Tibial artery (tissue), 4 donors: ENCODE measurements around the gene CARD6.

ENCODE experiments used
- DNase-seq, 2 donors: peaks; one replicate each; pipeline ENCODE4 v3.0.0-alpha.2; 2019
- H3K27ac ChIP-seq, 2 donors: fragments of 200-600 bp; sonication (generic) in 1 of 2; 1 replicate in 1 of 2; 2 replicates in 1 of 2; pipeline ENCODE4 v1.5.1; 2018 to 2019; ENCODE audit warnings: mild to moderate bottlenecking in 1 of 2
- H3K27me3 ChIP-seq, 2 donors: fragments of 200-600 bp; sonication (generic) in 1 of 2; one replicate each; pipeline versions ENCODE4 v1.5.1 to v1.6.0; 2016 to 2019
- H3K36me3 ChIP-seq, 3 donors: fragments of 200-600 bp; sonication (generic) in 2 of 3; one replicate each; pipeline ENCODE4 v1.5.1; 2016 to 2019; ENCODE audit warnings: mild to moderate bottlenecking in 2 of 3
- H3K4me1 ChIP-seq, 4 donors: fragments of 200-600 bp; sonication (generic) in 2 of 4; 1 replicate in 3 of 4; 2 replicates in 1 of 4; pipeline ENCODE4 v1.5.1; 2016 to 2019
- H3K4me3 ChIP-seq, 2 donors: fragments of 200-600 bp; sonication (generic) in 1 of 2; 1 replicate in 1 of 2; 2 replicates in 1 of 2; pipeline ENCODE4 v1.5.1; 2018 to 2019; ENCODE audit warnings: mild to moderate bottlenecking in 2 of 2
- H3K9me3 ChIP-seq, 3 donors: fragments of 200-600 bp; sonication (generic) in 1 of 3; one replicate each; pipeline ENCODE4 v1.5.1; 2016 to 2019
- intact Hi-C: fragments of 100-400 bp; cut with DNase I; formaldehyde crosslinking; loops from one replicate; pipeline ENCODE4 v1.15.0; 2023; ENCODE audit warnings: low total_unique reads
- TF ChIP-seq, protein P1 (sequence below), 2 experiments: fragments of 200-600 bp in 1 of 2; fragments of 450-650 bp in 1 of 2; IDR thresholded peaks; one replicate each; pipeline ENCODE4 v1.5.1; 2017 to 2019; ENCODE audit warnings: antibody characterized with exemption in 2 of 2, mild to moderate bottlenecking in 1 of 2, moderate library complexity in 1 of 2

The CARD6 gene

GRCh38 chr5:40797273-40798011, 43.7 kb upstream of the CARD6 start:
- peaks cover 0 to 43% (median 16%) of the 10 kb centered on the region in 4 donors for H3K4me1 ChIP-seq
- no peaks in the 10 kb centered on the region for H3K9me3 ChIP-seq
- intact Hi-C loops = no loop called here
- H3K27ac ChIP-seq = peak overlapping the region; percentile 87 to 90
- no peaks in the 10 kb centered on the region for H3K36me3 ChIP-seq
- TF ChIP-seq, protein P1, sequence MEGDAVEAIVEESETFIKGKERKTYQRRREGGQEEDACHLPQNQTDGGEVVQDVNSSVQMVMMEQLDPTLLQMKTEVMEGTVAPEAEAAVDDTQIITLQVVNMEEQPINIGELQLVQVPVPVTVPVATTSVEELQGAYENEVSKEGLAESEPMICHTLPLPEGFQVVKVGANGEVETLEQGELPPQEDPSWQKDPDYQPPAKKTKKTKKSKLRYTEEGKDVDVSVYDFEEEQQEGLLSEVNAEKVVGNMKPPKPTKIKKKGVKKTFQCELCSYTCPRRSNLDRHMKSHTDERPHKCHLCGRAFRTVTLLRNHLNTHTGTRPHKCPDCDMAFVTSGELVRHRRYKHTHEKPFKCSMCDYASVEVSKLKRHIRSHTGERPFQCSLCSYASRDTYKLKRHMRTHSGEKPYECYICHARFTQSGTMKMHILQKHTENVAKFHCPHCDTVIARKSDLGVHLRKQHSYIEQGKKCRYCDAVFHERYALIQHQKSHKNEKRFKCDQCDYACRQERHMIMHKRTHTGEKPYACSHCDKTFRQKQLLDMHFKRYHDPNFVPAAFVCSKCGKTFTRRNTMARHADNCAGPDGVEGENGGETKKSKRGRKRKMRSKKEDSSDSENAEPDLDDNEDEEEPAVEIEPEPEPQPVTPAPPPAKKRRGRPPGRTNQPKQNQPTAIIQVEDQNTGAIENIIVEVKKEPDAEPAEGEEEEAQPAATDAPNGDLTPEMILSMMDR (IDR thresholded peaks at IDR 0.05) = no peak
- peak overlapping the region; percentile 63 to 89 for H3K4me3 ChIP-seq
- no peaks in the 10 kb centered on the region for H3K27me3 ChIP-seq
- DNase-seq = peak; percentile 71 to 84

GRCh38 chr5:40798012-40798800, 43.0 kb upstream of the CARD6 start, which contains the start of gene PRKAA1:
Gene PRKAA1 (minus strand): TSS chr5:40798374. CDS start chr5:40798189, 185 bp downstream.
- TF ChIP-seq, protein P1 (IDR thresholded peaks at IDR 0.05) = peak; percentile 64 to 65
- intact Hi-C loops = no loop called here
- Histone ChIP-seq H3K27ac (peak within 1 kb of the TSS; percentile 87 to 90), H3K36me3 (no peaks in the 10 kb centered on the region), H3K4me1 (peaks cover 0 to 36% (median 14%) of the 10 kb centered on the region in 4 donors), H3K27me3 (no peaks in the 10 kb centered on the region), H3K9me3 (no peaks in the 10 kb centered on the region), H3K4me3 (peak within 1 kb of the TSS; percentile 63 to 89)
- DNase-seq = peak; percentile 88 to 95

- intact Hi-C loops = no loop called here
These were observed 42.4 kb upstream of the CARD6 start for GRCh38 chr5:40798801-40799210.

DNA sequence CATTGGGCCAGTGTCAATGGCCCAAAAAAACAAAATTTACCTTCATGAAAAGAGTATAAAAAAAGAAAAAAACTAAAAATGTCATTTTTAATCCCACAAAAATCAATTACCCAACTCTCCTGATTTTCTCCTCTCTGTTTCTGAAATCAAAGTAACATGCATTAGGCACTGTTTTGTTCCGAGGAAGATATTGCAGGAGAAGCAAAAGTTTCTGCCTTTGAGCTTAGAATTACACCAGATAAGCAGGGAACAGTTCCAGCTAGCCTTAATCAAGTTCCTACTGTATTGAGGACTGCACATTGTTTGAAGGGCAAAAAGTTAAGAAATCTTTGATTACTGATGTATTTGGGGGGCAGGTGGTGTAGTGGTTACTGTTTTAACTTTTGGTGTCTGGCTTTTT, 41.9 kb upstream of the CARD6 start:
- intact Hi-C loops = no loop called here
- Histone ChIP-seq H3K4me3 (peak overlapping the region; percentile 63 to 89), H3K9me3 (no peaks in the 10 kb centered on the region), H3K27me3 (no peaks in the 10 kb centered on the region), H3K36me3 (no peaks in the 10 kb centered on the region), H3K27ac (peak overlapping the region; percentile 87 to 90), H3K4me1 (peaks cover 0 to 26% (median 14%) of the 10 kb centered on the region in 4 donors)
- no peak for DNase-seq
- TF ChIP-seq, protein P1 (IDR thresholded peaks at IDR 0.05) = no peak

More at GRCh38 chr5:40798801-40799210, 42.4 kb upstream of the CARD6 start:
- TF ChIP-seq, protein P1 (IDR thresholded peaks at IDR 0.05) = no peak
- DNase-seq = no peak
- no peaks in the 10 kb centered on the region for H3K27me3 ChIP-seq
- H3K27ac ChIP-seq = peak overlapping the region; percentile 87 to 90
- H3K9me3 ChIP-seq = no peaks in the 10 kb centered on the region
- H3K4me3 ChIP-seq = peak overlapping the region; percentile 63 to 89
- peaks cover 0 to 31% (median 14%) of the 10 kb centered on the region in 4 donors for H3K4me1 ChIP-seq
- no peaks in the 10 kb centered on the region for H3K36me3 ChIP-seq

- H3K27me3 ChIP-seq = no peaks in the 10 kb centered on the region
- no peak for DNase-seq
- intact Hi-C loops = no loop called here
- TF ChIP-seq, protein P1 (IDR thresholded peaks at IDR 0.05) = no peak
- no peaks in the 10 kb centered on the region for H3K36me3 ChIP-seq
- H3K4me1 ChIP-seq = peaks cover 0 to 12% (median 7%) of the 10 kb centered on the region in 4 donors
- no peaks in the 10 kb centered on the region for H3K9me3 ChIP-seq
- H3K4me3 ChIP-seq = no peak overlapping the region
- no peak overlapping the region for H3K27ac ChIP-seq
These were observed 39.2 kb upstream of the CARD6 start for GRCh38 chr5:40801771-40802562.
